Astrocyte (in vitro differentiated cells and primary cell): ENCODE results near the gene POU6F2. TPM values are rescaled to one million over a fixed set of nuclear protein-coding genes. Genes with fewer than 3 reads are reported as not detected.

ENCODE experiments used
- DNase-seq: peaks from one replicate; pipeline ENCODE4 v3.0.0-alpha.2; 2010; ENCODE audit warnings: low read depth
- FAIRE-seq: peaks from 2 replicates; lab custom pipeline; 2011; peaks lifted over from hg19 to GRCh38; lab: Jason Lieb, UNC
- H2AFZ ChIP-seq: 2 replicates; pipeline ENCODE4 v1.6.0; 2012; ENCODE audit warnings: low read depth, low read length, inconsistent platforms
- H3K27ac ChIP-seq: 2 replicates; pipeline ENCODE4 v1.5.1; 2011; ENCODE audit warnings: low read depth, low read length, inconsistent platforms
- H3K27me3 ChIP-seq: 2 replicates; pipeline ENCODE4 v1.6.0; 2011; ENCODE audit warnings: low read length, inconsistent platforms; ENCODE audit not compliant: insufficient read depth
- H3K36me3 ChIP-seq: 2 replicates; pipeline ENCODE4 v1.5.1; 2011; ENCODE audit warnings: low read length, inconsistent platforms; ENCODE audit not compliant: insufficient read depth
- H3K4me1 ChIP-seq: 2 replicates; pipeline ENCODE4 v1.5.1; 2011; ENCODE audit warnings: low read length, inconsistent platforms; ENCODE audit not compliant: insufficient read depth
- H3K4me2 ChIP-seq: 2 replicates; pipeline ENCODE4 v1.6.0; 2012; ENCODE audit warnings: low read length, inconsistent platforms
- H3K4me3 ChIP-seq: 2 replicates; pipeline ENCODE4 v1.5.1; 2011; ENCODE audit warnings: low read depth, mild to moderate bottlenecking, low read length, inconsistent platforms; ENCODE audit not compliant: insufficient read depth
- H3K79me2 ChIP-seq: 2 replicates; pipeline ENCODE4 v1.6.0; 2012; ENCODE audit warnings: mild to moderate bottlenecking, low read length, inconsistent platforms; ENCODE audit not compliant: insufficient read depth
- H3K9ac ChIP-seq: 2 replicates; pipeline ENCODE4 v1.6.0; 2012; ENCODE audit warnings: mild to moderate bottlenecking, low read length, inconsistent platforms
- H3K9me3 ChIP-seq: 2 replicates; pipeline ENCODE4 v1.5.1; 2012; ENCODE audit warnings: low read depth, mild to moderate bottlenecking, low read length, inconsistent platforms; ENCODE audit not compliant: insufficient read depth
- H4K20me1 ChIP-seq: 2 replicates; pipeline ENCODE4 v1.6.0; 2012; ENCODE audit warnings: low read length, inconsistent platforms; ENCODE audit not compliant: insufficient read depth
- H3K27ac Mint-ChIP-seq: one replicate; pipeline ENCODE4 v1.8.0; 2021; ENCODE audit warnings: mild to moderate bottlenecking, mixed read lengths; ENCODE audit not compliant: unreplicated experiment
- H3K27me3 Mint-ChIP-seq: one replicate; pipeline ENCODE4 v1.8.0; 2021; ENCODE audit warnings: low read depth, mixed read lengths; ENCODE audit not compliant: unreplicated experiment
- H3K36me3 Mint-ChIP-seq: one replicate; pipeline ENCODE4 v1.8.0; 2021; ENCODE audit warnings: low read depth, mixed read lengths; ENCODE audit not compliant: unreplicated experiment
- H3K4me1 Mint-ChIP-seq: one replicate; pipeline ENCODE4 v1.8.0; 2021; ENCODE audit warnings: low read depth, mixed read lengths; ENCODE audit not compliant: unreplicated experiment
- H3K4me3 Mint-ChIP-seq: one replicate; pipeline ENCODE4 v1.8.0; 2021; ENCODE audit warnings: mild to moderate bottlenecking, moderate library complexity, mixed read lengths; ENCODE audit not compliant: unreplicated experiment
- H3K9me3 Mint-ChIP-seq: one replicate; pipeline ENCODE4 v1.8.0; 2021; ENCODE audit warnings: mild to moderate bottlenecking, mixed read lengths; ENCODE audit not compliant: unreplicated experiment
- CTCF ChIP-seq: IDR thresholded peaks from 2 replicates; pipeline ENCODE4 v1.5.1; 2011; ENCODE audit warnings: low read depth, mild to moderate bottlenecking, inconsistent platforms, low read length, moderate library complexity; ENCODE audit not compliant: insufficient read depth
- EZH2 ChIP-seq: IDR thresholded peaks from 2 replicates; pipeline ENCODE4 v1.6.1; 2012; ENCODE audit warnings: mild to moderate bottlenecking, low read length, inconsistent platforms; ENCODE audit not compliant: insufficient read depth
- total RNA-seq: library from RNA; stranded (reverse); gene quantifications from 2 replicates; pipeline ENCODE4 v1.2.1, GENCODE V29; 2021

The POU6F2 gene
- total RNA-seq, 1 donor from 2014 or later, result 0.45 TPM

- Mint-ChIP-seq H3K9me3 (no peaks in the 10 kb centered on the region), H3K4me3 (no peak overlapping the region), H3K4me1 (peaks cover 3% of the 10 kb centered on the region), H3K36me3 (no peaks in the 10 kb centered on the region), H3K27me3 (no peaks in the 10 kb centered on the region), H3K27ac (no peak overlapping the region)
- no peak overlapping the region for H3K9ac ChIP-seq
- H3K4me1 ChIP-seq, result no peaks in the 10 kb centered on the region
- DNase-seq, result no peak
- H3K9me3 ChIP-seq, result no peaks in the 10 kb centered on the region
- no peaks in the 10 kb centered on the region for H4K20me1 ChIP-seq
- TF ChIP-seq CTCF (no peak), EZH2 (no peak)
- H3K4me2 ChIP-seq, result no peak overlapping the region
- no peak overlapping the region for H3K4me3 ChIP-seq
- H3K36me3 ChIP-seq, result no peaks in the 10 kb centered on the region
- H2AFZ ChIP-seq, result no peak overlapping the region
- no peak for FAIRE-seq
- H3K79me2 ChIP-seq, result no peaks in the 10 kb centered on the region
- H3K27me3 ChIP-seq, result no peaks in the 10 kb centered on the region
- H3K27ac ChIP-seq, result no peak overlapping the region
Measured at GRCh38 chr7:38953971-38954370, 23.7 kb upstream of the POU6F2 start.

GRCh38 chr7:38955892-38956291 is 21.8 kb upstream of the POU6F2 start:
- no peak for DNase-seq
- H3K79me2 ChIP-seq, result no peaks in the 10 kb centered on the region
- H4K20me1 ChIP-seq, result no peaks in the 10 kb centered on the region

DNA sequence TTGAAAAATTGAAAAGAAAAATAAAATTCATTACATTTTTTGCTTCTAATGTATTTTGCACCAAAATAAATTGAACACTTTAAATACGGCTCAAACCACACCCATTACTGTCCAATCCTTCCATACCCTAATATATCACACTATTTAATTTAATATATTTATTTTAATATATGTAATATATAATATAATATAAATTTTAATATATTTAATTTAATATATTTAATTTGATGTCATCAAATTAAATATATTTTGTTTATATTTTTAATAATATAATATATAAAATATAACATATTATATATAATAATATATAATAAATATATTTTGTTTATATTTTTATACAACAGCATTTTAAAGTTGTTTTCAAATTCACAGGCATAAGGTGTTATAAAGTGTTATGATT is 15.7 kb upstream of the POU6F2 start:
- no peak overlapping the region for H3K4me3 Mint-ChIP-seq
- Histone ChIP-seq H3K4me2 (no peak overlapping the region), H3K27me3 (no peaks in the 10 kb centered on the region), H4K20me1 (no peaks in the 10 kb centered on the region), H3K36me3 (no peaks in the 10 kb centered on the region), H3K9ac (no peak overlapping the region), H2AFZ (no peak overlapping the region), H3K9me3 (no peaks in the 10 kb centered on the region), H3K4me3 (no peak overlapping the region), H3K79me2 (no peaks in the 10 kb centered on the region), H3K4me1 (no peaks in the 10 kb centered on the region), H3K27ac (no peak overlapping the region)
- no peak overlapping the region for H3K27ac Mint-ChIP-seq
- no peak for TF ChIP-seq EZH2
- no peak for TF ChIP-seq CTCF
- H3K36me3 Mint-ChIP-seq, result no peaks in the 10 kb centered on the region
- DNase-seq (no peak), FAIRE-seq (no peak)
- no peaks in the 10 kb centered on the region for H3K27me3 Mint-ChIP-seq
- H3K9me3 Mint-ChIP-seq, result peaks cover 3% of the 10 kb centered on the region
- H3K4me1 Mint-ChIP-seq, result no peaks in the 10 kb centered on the region

More at GRCh38 chr7:38955892-38956291, 21.8 kb upstream of the POU6F2 start:
- H3K9ac ChIP-seq, result no peak overlapping the region
- Mint-ChIP-seq H3K27me3 (no peaks in the 10 kb centered on the region), H3K4me1 (no peaks in the 10 kb centered on the region), H3K4me3 (no peak overlapping the region), H3K27ac (no peak overlapping the region), H3K9me3 (no peaks in the 10 kb centered on the region), H3K36me3 (no peaks in the 10 kb centered on the region)
- no peaks in the 10 kb centered on the region for H3K9me3 ChIP-seq
- H3K4me1 ChIP-seq, result no peaks in the 10 kb centered on the region
- H2AFZ ChIP-seq, result no peak overlapping the region
- no peak for FAIRE-seq
- H3K27ac ChIP-seq, result no peak overlapping the region
- no peak for TF ChIP-seq EZH2
- H3K4me2 ChIP-seq, result no peak overlapping the region
- no peaks in the 10 kb centered on the region for H3K36me3 ChIP-seq
- H3K27me3 ChIP-seq, result no peaks in the 10 kb centered on the region
- no peak overlapping the region for H3K4me3 ChIP-seq
